Fibroblast of gingiva (primary cell): ENCODE results near the gene FKBP9.
"Not testable (repeated sequence)": the region's sequence is repeated elsewhere in the genome, so short reads cannot be mapped to it uniquely, and the experiment has no call there.

Experiments
- DNase-seq: peaks from one replicate; pipeline ENCODE4 v3.0.0-alpha.2; 2011; ENCODE audit warnings: low read depth

Gene FKBP9

DNA sequence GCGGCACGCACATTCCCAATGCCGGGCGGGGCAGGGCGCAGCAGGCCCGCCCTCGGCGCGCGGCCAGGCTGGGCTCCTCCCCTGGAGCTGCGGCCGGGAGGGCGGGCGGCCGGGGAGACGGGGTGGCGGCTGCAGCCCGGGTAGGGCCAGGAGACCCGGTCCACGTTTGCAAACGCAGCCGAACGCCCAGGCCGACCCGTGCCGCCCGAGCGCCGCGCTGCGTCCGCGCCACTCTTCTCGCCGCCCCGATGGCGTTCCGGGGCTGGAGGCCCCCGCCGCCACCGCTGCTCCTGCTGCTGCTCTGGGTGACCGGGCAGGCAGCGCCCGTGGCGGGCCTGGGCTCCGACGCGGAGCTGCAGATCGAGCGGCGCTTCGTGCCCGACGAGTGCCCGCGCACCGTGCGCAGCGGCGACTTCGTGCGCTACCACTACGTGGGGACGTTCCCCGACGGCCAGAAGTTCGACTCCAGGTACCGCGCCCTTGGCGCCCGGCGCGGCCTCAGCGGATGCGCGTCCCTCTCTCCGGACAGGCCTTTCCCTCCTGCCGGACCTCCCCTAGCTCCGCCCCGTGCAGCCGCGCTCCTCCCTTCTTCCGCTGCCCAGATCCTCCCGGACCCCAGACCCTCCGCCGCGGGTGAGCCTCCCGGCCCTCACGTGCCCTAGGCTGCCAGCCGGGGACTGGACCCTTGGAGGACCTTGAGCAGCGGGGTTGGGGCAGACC lies at the start of gene FKBP9:
FKBP9 (plus strand) TSS at position 115 of the 720 bp plus-strand sequence; CDS start at position 249, 134 bp downstream.
- peak; percentile 92 for DNase-seq

DNA sequence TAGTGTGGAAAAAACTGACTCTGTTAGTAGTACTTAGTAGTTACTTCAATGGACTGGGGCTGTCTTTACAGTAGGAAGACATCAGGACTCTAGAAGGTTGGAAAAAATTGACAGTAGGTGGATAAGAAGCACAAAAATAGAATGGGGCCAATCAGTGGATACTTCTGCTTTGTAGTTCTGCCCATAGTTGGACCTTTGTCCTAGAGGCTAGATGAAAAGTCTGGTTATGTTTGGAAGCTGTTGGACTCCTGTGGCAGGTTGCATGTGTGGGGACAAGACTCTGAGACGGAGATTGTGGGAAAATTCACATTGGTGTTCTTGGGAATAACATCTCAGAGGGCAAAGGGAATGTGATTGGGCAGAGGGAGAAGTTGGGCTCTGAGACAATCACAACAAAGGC lies 47.0 kb upstream of the FKBP9 start:
- DNase-seq: no peak

DNA sequence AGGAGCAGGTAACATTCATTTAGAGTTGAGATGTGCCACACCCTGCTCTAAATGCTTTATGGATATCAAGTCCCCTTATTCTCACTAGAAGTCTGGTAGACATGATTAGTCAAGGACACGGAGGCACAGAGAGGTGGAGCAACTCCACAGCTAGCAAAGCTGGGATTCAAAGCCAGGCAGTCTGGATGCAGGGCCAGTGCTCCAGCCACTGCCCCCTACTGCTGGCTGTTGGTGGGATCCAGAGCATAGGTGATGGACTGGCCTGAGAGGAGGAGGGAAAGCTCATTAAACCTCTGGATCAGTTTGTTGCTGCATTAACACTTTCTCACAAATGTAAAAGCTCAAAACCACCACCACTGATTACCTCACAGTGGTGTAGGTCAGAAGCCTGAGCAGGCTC lies 43.1 kb upstream of the FKBP9 start:
- DNase-seq: no peak

GRCh38 chr7:32915041-32915536 lies 42.2 kb upstream of the FKBP9 start:
- DNase-seq: no peak

- no peak for DNase-seq
Observed at GRCh38 chr7:32916006-32916405, 41.2 kb upstream of the FKBP9 start.

DNA sequence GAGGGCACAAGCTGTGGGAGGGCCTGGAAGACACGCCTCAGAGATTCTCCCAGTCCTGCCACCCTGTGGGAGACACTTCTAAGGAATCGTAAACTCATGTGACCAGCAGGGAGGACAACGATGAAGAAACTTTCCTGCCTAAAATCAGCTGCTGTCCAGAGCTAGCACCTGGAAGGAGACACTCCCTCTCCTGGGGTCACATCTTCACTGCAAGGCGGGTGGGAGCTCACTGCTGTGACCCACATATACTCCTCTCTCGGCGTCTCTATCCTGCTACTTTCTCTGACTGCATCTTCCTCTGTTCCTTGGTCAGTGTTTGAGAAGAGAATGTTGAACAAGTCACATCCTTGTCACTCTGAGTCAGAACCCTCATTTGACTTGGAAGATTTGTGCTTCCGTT lies 40.2 kb upstream of the FKBP9 start:
- not testable (repeated sequence) for DNase-seq

- no peak for DNase-seq
Observed at GRCh38 chr7:32921896-32922295, 35.3 kb upstream of the FKBP9 start.

GRCh38 chr7:32928785-32929298 lies 28.4 kb upstream of the FKBP9 start:
- DNase-seq: no peak

DNA sequence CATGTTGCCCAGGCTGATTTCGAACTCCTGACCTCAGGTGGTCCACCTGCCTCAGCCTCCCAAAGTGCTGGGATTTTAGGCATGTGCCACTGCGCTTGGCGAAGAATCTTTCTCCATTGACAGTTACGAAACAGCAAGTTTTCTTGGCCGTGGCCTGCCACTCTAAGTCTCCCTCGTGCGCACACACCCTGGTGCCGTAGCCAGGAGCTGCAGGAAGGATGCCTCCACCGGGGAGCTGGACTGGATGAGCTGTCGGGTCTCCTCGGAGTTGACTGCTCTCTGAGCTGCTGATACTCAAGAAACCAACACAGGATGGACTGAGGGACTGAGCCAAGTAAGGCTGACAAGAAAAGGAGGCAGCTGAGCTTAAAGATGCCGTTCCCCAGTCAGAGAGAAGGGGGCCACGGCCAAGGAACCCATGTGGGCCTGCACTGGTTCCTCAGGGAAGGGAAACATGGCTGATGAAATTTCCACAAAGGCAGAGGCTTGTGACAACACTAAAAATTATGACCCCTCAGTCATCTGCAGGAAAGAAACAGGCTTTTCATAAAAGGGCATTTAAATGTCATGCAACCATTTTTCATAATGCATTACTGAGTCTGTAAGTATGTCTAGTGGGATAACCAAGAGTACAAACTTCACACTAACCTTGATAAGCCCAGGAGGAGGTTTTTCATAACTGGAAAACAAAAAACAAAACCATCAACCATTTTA lies 27.7 kb upstream of the FKBP9 start:
- no peak for DNase-seq

GRCh38 chr7:32930378-32930777 lies 26.9 kb upstream of the FKBP9 start:
- no peak for DNase-seq

GRCh38 chr7:32935558-32935957 lies 21.7 kb upstream of the FKBP9 start:
- no peak for DNase-seq

- DNase-seq: no peak
Observed at GRCh38 chr7:32936689-32937088, 20.6 kb upstream of the FKBP9 start.

GRCh38 chr7:32937344-32938174 lies 19.7 kb upstream of the FKBP9 start:
- DNase-seq: peak; percentile 35

DNA sequence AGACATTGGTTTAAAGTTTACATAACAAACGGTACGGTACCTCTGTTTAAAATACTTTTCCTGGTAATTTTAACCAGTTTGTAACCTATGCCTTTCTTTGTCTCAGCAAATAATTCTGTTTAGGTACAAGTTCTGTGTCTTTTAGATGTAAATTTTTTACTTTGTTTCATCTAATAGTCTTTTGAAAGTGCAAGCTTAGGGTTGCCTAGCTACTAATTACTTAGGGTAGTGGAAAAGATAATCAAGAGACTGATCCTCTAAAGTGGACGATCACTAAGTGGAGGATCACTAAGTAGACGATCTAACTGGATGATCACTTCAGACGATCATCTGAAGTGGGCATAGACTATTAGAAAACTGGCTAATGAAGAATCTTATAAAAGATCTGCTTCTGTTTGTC lies 16.1 kb upstream of the FKBP9 start:
- no peak for DNase-seq

DNA sequence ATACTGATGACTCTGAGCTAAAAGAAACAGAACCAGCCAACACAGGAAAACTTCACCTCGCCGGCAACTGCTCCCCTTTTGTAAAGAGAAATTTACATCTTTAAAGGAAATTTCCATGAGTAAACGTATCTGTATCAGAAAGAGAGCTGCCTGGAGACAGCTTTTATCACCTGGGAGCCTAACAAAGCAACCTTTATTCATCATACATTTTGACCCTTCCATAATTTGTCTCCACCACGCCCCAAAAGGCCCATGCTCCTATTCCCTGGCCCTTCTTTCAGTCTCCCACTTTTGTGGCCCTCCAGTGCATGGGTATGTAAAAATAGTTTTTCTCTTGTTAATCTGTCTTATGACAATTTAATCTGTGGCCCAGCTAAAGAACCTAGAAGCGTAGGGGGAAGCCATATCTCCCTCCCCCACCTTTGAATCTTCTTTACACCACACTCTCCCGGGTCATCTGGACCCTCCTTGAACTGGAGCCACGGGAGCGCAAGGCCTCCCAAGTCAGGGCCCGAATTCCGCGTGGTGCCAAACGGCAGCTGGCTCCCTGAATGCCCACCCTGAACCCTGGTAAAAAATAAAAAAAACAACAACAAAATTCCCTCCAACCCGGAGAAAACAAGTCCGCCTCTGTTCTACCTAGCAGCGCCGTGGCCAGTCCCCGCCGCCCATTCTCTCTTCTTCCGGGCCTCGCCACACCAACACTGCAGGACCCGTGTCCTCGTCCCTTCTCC lies 15.4 kb upstream of the FKBP9 start:
- no peak for DNase-seq

DNA sequence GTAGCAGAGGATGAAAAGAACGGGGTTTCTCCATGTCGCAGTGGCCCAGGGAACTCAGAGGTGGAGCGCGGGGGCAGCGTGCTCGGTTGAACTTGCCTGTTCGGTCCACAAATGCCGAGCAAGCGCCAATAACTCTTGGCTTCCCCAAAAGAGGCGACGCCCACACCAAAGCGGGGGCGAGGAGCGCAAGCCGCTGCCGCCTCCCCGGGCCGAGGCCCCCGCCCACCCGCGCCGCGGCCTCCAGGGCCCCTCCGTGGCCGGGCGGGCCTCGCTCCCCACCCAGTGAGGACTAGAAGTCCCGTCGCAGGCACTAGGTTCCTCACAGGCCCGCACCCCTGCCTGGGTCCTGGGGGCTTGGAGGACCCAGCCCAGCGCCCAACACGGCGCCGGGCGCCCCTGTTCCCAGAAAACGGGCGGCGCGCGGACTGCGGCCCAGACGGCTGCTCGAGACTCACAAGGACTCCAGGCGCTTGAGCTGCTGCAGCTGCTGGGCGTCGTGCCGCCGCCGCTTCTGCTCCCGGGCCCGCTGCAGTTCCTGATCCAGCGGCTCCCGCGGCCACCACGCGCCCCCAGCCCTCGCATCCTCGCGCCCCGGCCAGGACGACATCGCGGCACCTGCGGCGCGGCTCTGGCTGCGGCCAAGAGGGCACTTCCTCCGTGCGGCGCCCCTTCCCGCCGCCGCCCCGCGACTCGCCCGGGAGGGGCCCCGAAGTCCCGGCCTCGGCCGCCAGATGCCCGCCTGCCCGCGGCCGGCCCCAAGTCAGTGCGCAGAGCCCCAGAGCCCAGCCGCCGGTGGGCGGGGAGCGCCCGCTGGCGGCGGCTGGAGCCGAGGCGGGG lies 14.6 kb upstream of the FKBP9 start:
- DNase-seq: peak; percentile 71

DNA sequence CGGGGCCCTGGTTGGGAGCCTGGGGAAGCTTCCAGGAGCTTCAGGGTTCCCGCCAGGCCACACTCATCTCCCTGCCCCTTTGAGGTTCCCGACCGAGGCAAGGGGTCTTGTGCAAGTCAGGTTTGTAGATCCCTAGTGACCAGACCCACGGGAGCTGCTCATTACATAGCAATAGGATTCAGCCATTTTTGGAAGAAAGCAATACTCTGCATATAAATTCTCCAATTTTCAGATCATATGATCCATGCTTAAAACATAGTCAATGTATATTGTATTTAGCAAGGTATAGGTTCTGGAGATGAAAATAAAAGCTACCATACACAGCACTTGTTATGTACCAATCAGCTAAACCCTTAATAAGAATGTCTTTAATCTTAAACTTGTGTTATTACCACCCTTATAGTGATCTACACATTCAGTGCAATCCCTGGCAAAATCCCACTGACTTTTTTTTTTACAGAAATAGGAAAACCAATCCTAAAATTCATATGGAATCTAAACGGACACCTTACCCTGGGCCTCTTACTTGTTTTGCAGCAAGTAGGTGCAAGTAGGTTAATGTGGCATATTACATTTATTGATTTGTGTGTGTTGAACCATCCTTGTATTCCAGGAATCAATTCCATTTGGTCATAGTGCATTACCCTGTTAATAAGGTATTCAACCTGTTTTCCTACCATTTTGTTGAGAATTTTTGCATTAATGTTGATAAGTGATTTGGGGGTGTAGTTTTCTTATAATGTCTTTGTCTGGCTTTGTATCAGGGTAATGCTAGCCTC lies 13.8 kb upstream of the FKBP9 start:
- no peak for DNase-seq

- DNase-seq: no peak
Observed at GRCh38 chr7:32947420-32947983, 9.7 kb upstream of the FKBP9 start.

DNA sequence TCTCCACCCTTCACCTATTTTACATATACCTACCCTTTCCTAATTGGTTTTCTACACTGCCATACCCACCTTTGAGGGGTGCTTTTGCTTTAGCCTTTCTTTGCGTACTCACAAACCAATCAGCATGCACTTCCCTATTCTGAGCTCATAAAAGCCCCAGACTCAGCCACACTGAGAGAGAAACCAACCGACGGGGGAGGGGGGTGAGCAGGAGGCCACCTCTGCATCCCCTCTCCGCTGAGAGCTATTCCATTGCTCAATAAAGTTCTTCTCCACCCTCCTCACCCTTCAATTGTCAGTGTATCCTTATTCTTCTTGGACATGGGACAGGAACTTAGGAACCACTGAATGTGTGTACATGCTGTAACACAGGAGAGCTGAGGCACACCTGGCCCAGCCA lies 9.0 kb upstream of the FKBP9 start:
- no peak for DNase-seq

DNA sequence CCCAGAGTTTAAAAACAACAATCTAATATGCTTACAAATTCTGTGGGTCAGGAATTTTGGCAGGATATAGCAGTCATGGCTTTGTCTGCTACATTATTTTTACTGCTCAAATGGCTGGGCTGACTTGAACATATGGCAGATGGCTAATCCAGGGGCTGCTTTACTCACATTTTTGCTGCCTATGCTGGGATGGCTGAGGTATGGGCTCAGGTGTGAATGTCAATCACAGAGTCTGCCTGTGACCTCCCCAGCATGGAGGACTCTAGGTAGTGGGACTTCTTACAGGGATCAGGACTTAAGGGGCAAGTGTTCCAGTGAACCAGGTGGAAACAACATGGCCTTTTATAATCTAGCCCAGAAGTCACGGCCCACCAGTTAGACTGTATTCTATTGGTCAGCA lies 4.4 kb upstream of the FKBP9 start:
- DNase-seq: no peak
